GM13977 (cell line): Measurements from ENCODE around the gene TEX51.

Experiments used
- DNase-seq: peaks from one replicate; pipeline ENCODE4 v3.0.0; 2012; ENCODE audit warnings: low spot score
- in situ Hi-C: fragments of 300-500 bp; cut with MboI; formaldehyde crosslinking; loops from one replicate; pipeline ENCODE4 v1.12.0; 2022; ENCODE audit warnings: low sequenced_read_pairs, low pct_unique_long_range_greater_than_20kb, mixed read lengths, inconsistent platforms; ENCODE audit not compliant: unreplicated experiment
- TF ChIP-seq, protein P1 (sequence below): IDR thresholded peaks from 2 replicates; pipeline ENCODE4 v1.5.1; 2012; ENCODE audit warnings: mild to moderate bottlenecking, control low read depth; ENCODE audit not compliant: insufficient read depth; ENCODE audit errors: extremely low read depth, missing control alignments

The TEX51 gene

DNA sequence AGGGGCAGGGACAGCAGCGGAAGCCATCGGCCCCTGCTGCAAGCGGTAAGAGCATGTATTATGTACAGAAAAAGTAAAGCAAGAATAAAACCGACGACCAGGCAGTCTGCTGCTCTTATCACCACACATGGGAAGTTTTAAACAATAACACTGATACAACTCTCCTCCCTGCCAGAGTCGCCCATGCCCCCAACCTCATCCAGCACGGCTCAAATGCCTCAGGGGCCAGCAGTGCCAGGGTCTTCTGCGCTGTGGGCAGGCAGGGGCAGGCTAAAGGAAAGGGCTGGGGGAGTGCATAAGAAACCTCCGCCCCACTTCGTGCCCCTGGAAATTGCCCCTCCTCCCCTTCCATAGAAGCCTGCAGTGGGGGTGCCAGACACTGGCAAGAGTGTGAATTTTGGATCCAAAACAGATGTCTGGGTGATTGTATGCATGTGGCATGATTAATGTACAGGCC is 10.1 kb downstream of the TEX51 start:
- in situ Hi-C loops, result no loop called here
- no peak for DNase-seq
- TF ChIP-seq, protein P1, sequence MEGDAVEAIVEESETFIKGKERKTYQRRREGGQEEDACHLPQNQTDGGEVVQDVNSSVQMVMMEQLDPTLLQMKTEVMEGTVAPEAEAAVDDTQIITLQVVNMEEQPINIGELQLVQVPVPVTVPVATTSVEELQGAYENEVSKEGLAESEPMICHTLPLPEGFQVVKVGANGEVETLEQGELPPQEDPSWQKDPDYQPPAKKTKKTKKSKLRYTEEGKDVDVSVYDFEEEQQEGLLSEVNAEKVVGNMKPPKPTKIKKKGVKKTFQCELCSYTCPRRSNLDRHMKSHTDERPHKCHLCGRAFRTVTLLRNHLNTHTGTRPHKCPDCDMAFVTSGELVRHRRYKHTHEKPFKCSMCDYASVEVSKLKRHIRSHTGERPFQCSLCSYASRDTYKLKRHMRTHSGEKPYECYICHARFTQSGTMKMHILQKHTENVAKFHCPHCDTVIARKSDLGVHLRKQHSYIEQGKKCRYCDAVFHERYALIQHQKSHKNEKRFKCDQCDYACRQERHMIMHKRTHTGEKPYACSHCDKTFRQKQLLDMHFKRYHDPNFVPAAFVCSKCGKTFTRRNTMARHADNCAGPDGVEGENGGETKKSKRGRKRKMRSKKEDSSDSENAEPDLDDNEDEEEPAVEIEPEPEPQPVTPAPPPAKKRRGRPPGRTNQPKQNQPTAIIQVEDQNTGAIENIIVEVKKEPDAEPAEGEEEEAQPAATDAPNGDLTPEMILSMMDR, result no peak

DNA sequence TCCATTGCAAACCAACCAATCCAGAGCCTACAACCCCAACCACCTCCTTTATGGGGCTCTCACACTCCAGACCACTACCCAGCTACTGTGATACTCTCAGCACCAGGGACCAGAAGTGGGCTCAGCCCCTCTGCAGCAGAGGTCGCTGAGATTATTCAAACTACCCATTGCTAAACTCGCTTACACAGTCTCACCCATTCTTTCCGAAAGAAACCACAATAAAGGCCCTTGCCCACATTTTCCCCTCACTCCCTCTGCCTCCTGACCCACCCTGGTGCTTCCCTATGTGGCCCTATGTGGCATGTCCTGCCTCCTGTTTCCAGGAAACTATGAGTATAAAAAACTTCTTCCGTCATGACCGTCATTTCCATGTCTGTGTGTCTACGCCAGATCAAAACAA is 10.7 kb downstream of the TEX51 start:
- DNase-seq, result no peak
- in situ Hi-C loops, result no loop called here
- TF ChIP-seq, protein P1, result no peak

DNA sequence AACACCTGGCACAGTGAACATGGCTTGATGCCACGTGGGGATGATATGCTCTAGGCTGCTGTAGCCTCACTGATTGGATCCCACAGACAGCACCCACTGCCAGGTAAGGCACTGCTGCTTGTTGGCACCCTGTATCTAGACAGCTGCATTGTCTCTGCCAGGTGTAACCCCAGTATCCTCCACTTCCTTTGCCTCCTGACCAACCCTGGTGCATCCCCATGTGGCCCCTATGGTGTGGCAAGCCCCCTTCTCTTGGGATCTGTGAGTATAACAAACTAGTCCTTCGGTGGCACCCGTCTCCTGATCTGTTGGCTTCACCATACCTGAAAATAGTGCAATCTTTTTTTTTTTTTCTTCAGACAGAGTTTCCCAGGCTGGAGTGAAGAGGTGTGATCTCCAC is 11.1 kb downstream of the TEX51 start:
- no peak for DNase-seq
- in situ Hi-C loops, result no loop called here
- TF ChIP-seq, protein P1, result no peak

DNA sequence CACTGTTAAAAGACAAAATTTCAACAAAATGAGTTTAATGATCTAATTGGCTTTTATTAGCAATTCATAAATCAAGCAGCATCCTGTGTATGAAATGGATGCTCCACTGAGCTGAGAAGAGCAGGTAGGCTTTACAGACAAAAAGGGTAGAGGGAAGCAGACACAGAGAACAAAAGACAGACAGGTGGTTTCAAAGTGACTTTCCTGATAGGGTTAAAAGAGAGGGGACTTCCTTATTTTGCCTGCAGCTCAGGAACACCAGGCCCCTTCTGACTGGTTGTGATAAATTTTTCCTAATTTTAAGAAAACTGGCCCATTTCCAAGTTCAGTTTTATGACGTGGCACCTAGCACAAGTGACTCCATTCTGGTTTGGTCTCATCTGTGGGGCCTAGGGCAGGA is 11.9 kb downstream of the TEX51 start:
- TF ChIP-seq, protein P1, result no peak
- no peak for DNase-seq
- in situ Hi-C loops, result no loop called here

DNA sequence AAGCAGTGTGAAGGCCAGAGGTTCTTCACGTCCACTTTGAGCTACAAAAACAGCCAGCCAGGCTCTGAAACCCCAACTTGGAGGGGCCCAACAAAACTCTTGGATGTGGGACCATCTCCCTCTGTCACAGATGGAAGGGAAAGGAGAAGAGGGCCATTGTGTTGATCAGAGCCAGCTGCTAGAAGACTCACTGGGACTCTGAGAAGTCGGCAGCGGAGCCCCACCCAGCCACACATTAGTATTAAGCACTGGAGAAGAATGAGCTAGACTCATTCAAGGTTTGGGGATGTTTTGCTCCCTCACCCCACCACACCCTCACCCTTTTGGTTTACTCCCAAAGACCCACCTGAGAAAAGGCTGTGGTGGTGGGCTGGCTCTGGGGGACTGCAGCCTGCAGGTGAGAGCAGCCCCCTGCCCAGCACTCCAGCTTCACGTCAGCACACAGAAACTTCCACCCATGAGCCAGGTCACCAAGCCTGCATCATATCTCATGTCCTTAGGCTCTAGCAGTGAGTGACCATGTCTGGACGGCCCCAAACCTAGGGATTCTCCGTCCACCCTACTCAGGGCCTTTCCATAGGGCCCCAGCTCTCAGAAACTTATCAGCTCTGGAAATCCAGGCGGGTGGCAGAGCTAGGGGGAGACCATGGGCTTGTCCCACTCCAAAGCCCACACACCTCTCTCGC is 12.6 kb downstream of the TEX51 start:
- DNase-seq, result no peak
- TF ChIP-seq, protein P1, result no peak
- in situ Hi-C loops, result no loop called here

DNA sequence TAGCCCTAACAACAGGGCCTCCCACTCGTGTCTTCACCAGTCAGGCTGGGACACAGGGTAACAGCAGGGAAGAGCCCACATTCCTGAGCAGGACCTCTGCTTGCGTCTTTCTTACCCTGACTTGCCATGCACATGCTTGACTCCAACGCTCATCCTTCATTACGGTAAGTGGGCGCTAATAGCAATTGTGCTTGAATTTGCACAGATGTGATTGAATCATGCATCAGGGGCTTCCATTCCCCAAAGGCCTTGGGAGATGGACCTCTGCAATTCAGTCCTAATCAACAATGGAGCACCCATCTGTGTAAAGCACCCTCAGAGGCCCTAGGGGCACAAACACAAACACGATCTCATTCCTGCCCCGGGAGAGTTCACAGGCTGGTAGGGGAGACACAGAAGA is 13.5 kb downstream of the TEX51 start:
- TF ChIP-seq, protein P1, result no peak
- in situ Hi-C loops, result no loop called here
- no peak for DNase-seq
